GM18907 (cell line): Measurements from ENCODE around the gene STX10.

Source experiments
- ATAC-seq: cut with Tn5 transposase; IDR thresholded peaks from one replicate; pipeline ENCODE4 v1.9.1; 2021; ENCODE audit warnings: mild to moderate bottlenecking, moderate library complexity; ENCODE audit not compliant: unreplicated experiment

Gene STX10

DNA sequence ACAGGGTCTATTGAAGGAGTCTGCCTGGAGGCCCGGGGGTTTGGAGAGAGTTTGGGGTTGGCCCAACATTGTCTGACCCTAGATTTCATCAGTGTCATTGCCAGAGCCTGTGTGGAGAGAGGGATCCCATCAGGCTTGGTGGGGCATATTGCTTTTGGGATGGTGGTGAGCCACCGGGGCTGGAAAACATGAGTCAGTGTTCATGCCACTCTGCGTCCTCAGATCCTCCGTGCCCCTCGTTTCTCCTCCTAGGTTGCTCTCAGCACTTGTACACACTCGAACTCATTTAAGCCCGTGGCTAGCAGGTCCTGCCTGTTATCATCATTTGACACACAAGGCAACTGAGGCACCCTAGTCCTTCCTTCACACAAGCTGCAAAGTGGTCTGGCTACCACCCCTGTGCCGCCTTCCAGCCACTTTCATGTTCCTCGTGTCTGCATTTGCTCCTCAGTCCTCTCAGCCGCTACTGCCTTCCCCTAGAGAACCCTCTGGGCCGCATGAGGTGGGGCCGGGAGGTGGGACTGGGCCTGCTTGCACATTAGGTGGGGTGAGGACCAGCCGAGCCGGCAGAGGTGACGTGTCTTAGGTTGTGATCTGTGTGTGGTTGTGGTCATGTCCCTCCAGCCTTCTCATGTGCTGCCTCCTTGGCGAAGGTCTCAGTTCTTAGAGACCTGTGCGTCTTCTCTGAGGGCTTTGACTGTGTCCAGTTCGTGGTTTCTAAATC, 28.5 kb downstream of the STX10 start:
- ATAC-seq: no peak

DNA sequence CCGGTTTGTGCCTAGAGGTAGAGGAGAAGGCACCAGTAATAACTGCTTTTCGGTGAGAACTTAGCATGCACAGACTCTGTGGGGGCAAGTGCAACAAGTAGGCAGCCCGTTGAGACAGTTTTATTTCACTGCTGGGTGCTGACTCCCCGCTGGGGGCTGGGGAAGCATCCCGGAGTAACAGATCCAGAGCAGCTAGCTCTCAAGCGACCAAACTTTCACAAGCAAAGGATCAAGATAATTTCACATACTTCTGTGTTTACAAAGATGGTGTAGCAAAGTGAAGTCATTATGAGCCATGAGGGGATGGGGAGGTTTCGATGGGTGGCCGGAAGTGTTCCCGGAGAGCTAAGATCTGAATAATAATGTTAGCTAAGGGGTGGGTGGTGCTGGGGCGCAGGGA, 29.4 kb downstream of the STX10 start:
- no peak for ATAC-seq

DNA sequence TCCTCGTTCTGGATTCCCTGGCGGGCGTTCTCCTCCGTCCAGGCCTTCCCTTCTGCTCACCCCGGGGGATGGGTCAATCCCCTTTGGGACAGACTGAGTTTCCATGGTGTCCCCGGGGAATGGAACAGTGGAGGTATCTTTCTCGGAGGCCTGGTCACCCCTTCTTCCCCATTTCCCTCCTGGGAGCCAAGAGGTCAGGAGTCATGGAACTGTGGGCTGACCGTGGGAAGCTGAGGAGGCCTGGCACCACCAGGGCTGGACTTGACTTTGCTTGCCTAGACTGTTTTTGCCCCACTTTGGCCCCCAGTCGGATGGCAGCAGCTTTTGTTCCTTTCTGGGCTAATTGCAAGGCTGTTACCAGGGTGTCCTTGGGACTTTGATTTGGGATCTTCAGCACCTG, 30.1 kb downstream of the STX10 start:
- ATAC-seq: no peak

- ATAC-seq: no peak
Observed at GRCh38 chr19:13119627-13120026, 30.5 kb downstream of the STX10 start.

GRCh38 chr19:13118424-13119193, 31.6 kb downstream of the STX10 start:
- ATAC-seq: no peak

GRCh38 chr19:13117772-13118423, 32.3 kb downstream of the STX10 start, which contains the start of gene NACC1:
Gene NACC1 (plus strand): TSS chr19:13118264. CDS start chr19:13135208, 16,944 bp downstream.
- peak; percentile 66 for ATAC-seq

- peak; percentile 2 for ATAC-seq
Observed at GRCh38 chr19:13117176-13117771, 32.9 kb downstream of the STX10 start.

DNA sequence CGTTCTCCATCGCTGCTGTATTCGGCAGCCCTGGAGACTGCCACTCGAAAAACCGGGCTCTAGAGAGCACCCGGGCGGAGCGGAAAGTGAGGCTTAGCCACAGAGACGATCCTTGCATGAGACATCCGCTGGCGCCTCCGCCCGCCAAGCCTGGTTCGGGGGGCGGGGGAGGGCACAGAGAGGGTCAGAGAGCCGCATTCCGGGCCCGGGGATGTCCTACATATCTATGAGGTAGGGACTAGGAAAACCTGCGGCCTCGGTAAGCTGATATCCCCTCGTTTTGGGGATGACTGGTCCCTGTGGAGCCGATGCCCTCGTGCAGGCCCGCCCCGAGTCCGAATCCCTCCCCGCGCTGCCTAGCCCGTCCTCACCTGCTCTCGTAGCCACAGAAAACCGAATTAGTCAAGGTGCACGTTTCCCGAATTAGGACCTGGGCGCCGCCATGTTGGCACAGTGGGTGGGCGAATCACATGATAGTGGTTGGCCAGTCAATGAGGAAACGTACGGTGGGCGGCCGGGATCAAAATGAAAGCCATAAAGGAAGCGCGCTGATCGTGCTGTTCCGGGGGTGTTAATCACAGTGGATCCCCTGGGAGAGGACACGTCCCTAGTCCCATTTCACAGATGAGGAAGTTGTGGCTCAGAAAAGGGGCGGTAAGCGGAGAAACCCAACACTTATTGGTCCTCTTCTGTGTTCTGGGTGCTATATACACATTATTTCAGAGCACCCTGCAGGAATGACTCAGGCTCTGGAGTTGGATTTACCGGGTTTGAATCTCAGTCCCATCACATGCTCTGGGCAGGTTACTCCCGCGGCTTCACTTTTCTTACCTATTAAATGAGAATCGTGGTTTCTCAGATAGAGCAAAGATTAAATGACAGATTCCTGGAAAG, 33.6 kb downstream of the STX10 start, which contains the start of gene TRMT1:
Gene TRMT1 (minus strand): TSS at position 459 of the 894 bp plus-strand sequence. CDS start 341 bp downstream, at position 118.
- ATAC-seq: peak; percentile 54

GRCh38 chr19:13115936-13116281, 34.3 kb downstream of the STX10 start:
- ATAC-seq: no peak

DNA sequence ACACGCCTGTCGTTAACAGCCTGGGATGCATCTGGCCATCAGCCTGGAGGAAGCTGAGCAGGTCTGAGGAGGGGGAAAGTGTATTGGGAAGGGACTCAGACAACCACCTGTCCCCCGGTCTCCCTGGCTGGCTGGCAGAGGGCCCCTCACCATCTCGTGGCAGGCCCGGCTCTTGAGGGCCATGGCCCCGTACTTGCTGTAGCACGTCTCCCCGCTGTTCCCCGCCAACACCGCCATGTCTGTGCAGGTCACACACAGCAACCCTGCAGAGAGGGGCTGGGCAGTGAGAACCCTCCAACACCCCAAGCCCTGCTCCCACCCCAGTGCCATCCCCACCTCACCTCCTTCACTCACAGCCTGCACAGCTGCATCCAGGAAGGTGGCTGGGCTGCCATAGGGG, 37.6 kb downstream of the STX10 start:
- ATAC-seq: no peak

GRCh38 chr19:13110099-13110610, 40.0 kb downstream of the STX10 start:
- no peak for ATAC-seq

GRCh38 chr19:13109361-13110098, 40.6 kb downstream of the STX10 start:
- ATAC-seq: no peak

- ATAC-seq: peak; percentile 5
Observed at GRCh38 chr19:13104848-13105711, 45.1 kb downstream of the STX10 start.

- ATAC-seq: peak; percentile 39
Observed at GRCh38 chr19:13104360-13104847, 45.8 kb downstream of the STX10 start.

DNA sequence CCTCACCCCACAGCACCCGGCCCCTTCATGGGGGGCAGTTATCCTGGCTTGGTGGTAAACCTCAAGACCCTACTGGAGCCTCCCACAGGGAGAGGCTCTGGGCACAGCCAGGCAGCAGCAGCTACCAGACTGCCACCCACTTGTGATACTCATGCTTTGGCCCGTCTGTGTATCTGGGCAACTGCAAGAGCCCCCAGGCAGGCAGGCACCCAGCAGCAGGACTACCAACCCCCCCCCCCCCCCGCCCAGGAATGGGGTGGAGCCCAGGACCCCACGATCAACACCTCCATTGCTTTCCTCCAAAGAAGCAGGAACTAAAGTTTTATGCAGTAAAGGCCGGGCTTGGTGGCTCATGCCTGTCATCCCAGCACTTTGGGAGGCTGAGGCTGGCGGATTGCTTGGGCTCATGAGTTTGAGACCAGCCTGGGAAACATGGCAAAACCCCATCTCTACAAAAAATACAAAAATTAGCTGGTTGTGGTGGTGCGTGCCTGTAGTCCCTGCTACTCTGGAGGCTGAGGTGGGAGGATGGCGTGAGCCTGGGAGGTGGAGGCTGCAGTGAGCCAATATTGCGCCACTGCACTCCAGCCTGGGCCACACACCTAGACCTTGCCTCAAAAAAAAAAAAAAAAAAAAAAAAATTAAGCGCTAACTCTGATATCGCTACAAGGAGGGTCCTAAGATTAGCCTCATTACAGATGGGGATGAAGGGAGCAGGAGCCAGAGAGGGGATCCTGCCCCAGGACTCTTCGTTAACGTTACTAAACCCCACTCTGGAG, 46.4 kb downstream of the STX10 start:
- no peak for ATAC-seq

DNA sequence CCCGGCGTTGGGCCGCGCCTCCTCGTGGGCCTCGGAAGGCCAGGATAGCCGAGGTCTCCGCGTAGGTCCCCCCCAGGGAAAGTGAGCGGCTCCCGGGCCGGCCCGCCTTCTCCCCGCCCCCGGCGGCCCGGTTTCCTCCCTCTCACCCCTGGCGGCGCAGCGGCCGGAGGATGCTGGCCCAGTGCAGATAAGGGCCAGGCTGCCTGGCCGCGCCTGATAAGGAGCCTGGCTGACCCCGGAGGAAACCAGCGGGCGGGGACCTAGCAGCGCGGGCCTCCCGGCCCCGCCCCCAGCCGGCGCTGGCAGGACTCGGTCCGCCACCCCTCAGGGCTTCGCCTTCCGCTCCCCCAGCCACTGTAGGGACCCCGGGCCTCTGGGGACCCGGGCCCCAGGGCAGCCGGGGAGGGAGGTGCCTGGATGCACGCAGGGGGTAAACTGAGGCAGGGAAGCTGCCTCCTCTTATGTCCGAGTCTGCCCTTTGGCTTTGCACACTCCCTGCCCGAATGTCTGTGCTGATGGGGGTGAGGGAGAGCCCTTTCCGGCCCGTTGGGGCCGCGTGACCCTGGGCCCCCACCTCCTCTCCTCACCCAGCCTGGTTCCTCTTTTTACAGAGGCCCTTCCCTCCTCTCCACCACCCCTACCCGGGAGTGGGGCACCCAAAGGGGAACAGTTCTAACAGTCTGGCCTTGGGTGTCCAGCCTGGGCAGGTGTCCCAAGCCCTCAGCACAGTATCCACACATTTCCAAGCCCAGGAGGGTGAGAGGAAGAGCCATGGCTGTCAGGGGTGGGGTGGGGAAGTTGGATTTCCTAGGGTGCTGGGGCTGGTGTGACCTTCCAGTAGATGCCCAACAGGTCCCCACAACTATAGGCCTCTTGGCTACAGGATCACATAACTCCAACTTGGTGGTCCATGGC, 47.3 kb downstream of the STX10 start, which contains the start of gene LYL1:
Gene LYL1 (minus strand): TSS at position 193 of the 915 bp plus-strand sequence. CDS start 1,687 bp downstream, outside the sequence.
- peak; percentile 40 for ATAC-seq

DNA sequence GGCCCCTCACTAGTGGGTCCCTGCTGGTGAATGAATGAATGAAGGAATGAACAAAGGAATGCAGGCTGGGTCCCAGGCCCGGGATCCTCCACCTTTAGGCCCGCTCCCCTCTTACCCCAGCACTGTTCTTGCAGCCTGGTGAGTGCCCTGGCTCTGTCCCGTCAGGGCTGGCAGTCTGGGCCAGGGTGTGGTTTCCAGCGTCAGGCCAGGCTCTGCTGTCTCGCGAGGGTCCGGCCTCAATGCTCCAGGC, 47.8 kb downstream of the STX10 start:
- ATAC-seq: peak; percentile 2
